NCI-H82 treated with DMSO at 0.1 percent for 48 hours (cell line): ENCODE measurements around the gene NR2E1.

Experiments
- DNase-seq: peaks from one replicate; lab custom pipeline; 2025; ENCODE audit not compliant: unreplicated experiment; lab: John Stamatoyannopoulos, UW

The NR2E1 gene

DNA sequence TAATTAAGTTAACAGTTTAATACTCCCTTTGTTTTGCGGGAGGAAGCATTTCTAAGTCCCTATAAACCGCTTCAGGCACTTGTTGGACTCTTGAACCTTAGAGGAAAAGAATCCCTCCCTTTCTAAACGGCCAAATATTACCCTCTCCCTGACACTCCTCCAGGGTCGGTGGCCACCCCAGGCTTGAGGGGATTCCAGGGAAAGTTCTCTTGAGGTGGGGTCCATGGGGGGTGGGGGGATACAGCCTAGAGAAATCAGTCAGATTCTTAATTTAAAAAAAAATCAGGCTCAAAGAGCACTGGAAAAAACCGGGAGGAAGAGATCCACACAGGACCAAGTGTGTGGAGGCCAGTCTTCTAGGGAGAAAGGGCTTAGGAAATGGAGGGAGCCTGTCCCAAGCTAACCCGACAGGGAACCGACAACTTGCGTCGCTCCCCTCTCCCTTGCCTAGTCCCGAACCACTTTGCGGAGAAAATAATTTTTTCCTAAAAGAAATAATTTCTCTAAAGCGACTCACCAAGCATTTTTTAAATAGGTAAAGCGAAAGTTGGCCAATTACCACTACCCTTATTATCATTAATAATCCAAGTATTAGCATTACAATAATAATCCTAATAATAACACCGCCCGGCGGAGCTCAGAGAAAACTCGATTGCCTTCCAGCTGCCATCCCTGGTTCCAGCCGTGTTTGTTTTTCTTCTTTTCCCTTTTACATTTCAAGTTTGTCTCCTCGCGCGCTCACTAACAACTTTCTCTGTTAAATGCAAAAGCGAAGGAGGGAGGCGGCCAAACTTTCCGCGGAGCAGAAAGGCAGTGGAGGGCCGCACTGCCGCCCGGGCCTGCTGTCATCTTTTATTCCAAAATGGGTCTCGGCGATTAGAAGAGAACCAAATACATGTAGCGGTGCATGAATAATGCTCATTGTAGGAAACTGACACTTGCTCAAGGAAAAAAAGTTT lies 4.8 kb downstream of the NR2E1 start:
- no peak for DNase-seq

DNA sequence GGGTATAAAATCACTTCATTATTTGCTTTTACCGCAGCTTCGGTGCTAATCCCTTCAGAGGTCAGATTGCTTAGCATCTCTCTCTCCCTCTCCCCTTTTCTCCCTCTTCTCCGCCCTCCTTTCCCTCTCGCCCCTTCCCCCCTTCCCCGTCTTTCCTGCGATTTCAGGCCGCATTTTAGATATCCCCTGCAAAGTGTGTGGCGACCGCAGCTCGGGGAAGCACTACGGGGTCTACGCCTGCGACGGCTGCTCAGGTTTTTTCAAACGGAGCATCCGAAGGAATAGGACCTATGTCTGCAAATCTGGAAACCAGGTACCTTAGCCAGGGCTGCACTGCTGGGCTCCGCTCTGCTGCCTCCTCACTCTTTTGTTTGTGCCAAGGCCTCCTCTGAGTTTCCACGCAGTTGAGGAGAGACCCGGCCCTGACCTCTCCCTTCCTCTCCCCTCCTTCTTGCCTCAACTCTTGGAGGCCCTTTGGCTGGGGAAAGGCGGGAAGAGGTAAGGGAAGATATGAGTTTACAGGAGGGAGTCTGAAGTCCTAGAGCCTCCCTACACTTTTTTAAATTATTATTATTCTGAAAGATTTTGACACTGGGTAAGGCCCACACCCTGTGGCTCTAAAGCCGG lies 5.6 kb downstream of the NR2E1 start:
- no peak for DNase-seq

DNA sequence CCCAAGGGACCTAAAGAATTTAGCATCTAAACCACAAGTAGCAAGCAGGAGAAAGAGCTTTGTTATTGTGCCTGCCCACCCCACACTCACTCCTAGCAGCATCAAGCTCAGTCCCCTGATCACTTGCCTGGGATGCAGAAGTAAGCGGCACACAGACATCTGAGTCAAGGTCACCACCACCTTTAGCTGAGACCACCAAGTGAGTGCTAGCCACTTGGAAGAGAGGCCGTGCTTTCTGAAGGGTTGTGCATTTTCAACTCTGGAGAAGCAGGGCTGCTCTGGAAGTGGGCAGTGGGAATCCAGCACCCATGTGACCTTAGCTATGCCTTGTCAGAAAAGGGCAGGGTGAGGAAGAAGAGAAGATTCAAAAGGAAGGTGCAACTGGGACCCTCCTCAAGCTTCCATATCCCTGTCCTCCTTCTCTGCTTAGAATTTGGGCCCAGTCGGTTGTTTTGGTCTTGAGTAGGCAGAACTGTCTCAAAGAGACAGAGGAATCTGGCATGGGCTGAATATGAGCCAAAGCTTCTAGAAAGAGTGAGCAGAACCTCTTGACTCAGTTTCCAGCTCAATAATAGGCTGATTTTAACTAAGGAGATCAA lies 6.2 kb downstream of the NR2E1 start:
- no peak for DNase-seq

DNA sequence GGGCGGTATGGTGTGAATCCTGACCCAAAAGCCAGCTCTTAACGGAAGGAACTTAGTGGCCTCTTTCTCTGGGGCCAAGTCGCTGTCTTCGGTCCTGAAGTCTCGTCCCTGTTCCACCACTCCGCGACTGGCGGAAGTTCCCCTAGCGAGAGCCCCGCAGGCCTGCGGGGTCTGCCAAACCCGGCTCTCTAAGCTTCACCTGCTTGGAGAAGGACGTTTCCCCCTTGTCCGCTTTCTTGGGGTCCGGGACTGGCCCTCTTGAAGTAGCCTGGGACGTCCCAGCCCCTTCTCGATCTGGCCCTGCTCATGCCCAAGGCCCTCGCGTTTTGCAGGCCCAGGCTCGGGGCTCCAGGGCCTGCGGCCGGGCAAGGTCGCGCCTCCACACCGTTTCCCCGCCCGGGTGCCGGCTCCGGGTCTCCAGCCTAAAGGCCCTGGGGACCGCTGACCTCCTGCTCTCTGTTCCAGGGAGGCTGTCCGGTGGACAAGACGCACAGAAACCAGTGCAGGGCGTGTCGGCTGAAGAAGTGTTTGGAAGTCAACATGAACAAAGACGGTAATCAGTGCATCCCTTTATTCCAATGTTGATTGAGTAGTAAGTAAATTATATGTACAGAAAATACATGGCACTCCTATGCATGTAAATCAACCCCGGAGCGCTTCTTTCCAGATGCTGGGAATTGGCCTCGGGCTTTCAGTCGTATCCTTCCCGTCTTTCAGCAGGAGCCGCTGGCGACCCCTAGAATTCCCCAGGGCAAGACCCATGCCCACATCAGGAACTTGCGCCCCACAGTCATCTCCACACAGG lies 8.8 kb downstream of the NR2E1 start:
- no peak for DNase-seq

DNA sequence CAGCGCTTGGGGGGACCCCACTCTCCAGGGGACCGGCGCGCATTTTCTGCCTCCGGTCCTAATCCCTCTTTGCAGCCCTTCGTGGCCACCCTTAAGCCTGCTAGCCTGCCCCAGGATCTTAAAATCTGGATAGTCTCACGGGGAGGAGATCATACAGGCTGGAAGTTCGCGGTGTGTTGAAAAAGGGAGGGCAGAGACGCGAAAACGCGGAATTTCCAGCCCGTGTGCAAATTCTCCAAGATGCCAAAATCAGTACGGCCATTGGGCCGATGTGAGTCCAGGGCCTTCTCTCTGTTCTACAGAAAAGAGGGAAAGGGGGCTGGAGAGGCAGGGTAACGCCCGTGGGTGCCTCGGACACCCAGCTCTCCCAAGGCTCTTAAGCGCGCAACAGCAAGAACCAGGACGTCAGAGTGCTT lies 9.4 kb downstream of the NR2E1 start:
- DNase-seq = no peak

DNA sequence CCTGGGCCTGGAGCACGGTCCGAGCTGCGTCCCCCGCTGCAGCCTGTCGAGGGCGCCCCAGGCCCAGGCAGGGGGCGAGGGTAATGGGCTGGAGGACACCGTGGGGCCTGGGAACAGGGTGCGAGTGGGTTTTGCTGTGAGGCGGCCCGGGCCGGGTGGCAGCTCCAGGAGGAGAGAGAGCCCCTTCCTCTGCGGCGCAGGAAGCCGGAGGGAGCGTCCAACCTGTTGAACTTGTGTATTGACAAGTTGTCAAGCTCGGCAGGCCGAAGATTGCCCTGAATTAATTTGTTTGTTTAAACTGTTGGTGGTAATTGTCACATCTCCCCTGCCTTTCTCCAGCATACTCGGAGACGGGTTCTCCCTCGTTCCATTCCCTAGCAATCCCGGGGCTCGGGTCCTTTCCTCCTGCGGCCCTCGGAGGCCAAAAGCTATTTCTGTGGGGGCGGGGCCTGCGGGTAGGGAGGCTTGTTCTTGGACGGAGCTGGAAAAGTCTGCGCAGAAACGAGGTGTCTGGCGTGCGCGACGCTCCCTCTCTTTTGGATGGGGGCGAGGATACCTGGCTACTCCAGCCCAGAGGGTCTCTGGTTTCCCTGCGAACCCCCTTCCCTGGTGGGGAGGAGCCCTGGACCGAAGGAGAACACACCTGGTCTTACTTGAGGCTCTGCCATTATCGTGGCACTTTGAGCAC lies 9.9 kb downstream of the NR2E1 start:
- DNase-seq = no peak

DNA sequence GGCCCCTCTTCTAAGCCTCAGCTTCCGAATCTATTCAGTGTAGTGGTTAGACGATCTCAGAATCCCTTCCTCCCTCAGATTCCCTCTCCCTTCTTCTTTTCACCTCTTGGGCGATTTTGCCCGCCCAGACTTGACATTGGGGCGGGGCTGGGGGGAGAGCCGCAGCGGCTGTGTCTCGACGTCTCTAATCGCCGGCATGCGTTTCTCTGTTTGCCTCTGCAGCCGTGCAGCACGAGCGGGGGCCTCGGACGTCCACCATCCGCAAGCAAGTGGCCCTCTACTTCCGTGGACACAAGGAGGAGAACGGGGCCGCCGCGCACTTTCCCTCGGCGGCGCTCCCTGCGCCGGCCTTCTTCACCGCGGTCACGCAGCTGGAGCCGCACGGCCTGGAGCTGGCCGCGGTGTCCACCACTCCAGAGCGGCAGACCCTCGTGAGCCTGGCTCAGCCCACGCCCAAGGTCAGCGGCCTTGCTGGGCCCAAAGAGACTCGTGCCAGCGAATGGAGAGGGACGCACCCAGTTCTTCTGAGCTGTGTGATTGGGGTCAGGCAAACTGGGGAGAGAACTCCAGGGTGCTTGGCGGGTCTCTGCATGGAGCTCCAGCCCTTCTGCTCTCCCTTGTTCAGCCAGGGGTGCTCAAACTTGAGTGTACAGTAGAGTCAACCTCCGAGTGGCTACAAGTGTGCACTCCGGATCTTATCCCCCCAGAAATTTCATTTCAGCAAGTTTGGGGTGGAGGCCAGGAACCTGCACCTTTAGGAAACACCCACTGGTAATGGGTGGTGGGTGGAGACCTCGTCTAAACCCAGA lies 10.7 kb downstream of the NR2E1 start:
- no peak for DNase-seq

DNA sequence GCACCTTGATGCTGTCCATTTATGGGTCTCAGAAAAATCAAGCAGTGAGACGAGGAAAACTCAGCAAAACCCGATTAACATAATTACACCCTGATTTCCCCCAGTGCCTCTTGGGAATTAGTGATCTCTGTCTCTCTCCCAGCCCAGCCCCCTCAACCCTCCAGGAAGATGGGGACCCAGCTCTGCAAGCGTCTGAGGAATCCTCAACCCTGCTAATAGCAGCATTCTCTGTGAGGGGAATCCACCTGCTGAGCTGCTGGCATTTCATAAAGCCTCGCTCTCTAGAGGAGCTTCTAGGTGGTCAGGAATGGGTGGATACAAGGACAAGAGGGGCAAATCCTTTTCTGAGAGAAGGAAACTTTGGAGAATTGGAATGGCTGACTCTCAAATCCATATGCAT lies 13.9 kb downstream of the NR2E1 start:
- DNase-seq = no peak

DNA sequence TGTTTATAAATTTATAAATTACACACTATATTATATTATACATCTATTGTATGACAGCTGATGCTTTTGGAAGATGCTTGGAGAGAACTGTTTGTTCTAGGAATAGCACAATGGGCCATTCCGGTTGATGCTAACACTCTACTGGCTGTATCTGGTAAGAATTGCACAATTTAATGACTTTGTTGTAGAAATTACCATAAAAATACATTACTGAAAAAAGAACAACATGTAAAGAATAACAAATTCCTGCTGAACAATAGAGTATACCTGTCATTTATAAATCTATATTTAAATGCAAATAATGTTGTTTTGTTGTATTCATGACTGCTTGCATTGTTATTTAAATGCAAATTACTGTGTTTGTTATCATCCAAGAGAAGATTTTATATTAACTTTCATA lies 14.4 kb downstream of the NR2E1 start:
- DNase-seq = no peak

DNA sequence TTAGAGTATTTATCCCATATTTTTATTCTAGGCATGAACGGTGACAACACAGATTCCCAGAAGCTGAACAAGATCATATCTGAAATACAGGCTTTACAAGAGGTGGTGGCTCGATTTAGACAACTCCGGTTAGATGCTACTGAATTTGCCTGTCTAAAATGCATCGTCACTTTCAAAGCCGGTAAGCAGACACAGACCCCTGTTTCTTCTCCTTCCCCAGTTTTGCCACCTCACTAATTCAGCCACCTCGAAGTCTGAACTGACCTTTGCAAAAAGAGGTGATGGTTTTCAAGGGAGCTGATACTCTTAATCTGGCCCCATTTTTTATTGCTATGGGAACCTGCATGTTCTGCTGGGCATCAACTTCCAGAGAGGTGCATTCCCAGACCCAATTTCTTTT lies 15.0 kb downstream of the NR2E1 start:
- no peak for DNase-seq

DNA sequence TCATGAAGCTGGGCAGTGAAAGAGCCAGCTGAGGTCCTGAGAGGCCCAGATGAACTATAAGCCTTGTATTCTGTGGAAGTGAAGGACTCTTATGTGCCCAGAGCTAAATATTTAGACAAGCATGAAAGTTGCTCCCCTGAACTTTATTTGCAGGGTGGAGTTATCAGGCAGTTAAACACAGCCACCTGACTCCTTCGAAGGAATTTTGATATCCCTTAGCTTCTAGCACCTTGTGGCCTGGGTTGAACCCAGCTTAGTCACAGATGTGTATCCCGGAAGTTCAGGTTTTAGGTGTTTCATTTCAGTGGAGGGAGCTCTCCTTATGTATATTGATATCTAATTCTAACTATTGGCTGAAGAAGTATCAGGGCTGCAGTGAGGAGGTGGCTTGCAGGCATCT lies 20.4 kb downstream of the NR2E1 start:
- DNase-seq = no peak

DNA sequence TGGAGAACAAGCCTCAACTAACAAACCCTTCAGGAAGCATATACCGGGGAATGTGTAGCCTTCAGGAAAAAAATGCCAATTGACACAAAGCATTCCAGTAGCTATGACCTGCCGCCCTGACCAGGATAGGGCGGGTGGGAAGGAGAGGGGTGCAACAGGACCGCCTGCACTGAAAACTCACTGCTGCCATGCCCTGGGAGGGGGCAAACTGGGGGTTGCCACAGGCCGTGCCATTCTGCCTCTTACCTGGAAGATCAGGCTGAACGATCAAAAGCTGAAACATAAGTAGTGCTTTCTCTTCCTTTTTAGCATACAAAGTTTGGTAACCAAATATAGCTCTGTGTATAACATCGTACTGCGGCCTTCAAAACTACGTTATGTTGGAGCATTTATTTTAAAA lies 21.7 kb downstream of the NR2E1 start:
- DNase-seq = no peak

DNA sequence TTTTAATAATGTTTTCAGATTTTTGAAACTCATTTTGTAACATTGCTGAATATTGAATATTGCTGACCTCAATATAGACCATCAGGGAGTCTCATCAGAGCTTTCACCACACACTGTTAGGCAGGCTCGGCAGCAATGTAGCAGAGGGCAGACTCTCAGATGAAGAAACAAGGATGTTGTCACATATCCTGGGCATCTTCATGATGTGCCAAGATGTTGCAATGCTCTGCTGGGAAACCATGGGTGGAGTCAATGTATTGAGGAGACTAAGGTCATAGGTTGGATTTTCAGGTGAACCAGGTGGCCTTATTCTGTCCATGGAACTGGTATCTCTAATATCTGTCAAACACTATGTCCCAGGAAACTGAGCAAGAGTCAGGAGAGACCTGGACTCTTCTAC lies 27.3 kb downstream of the NR2E1 start:
- no peak for DNase-seq

DNA sequence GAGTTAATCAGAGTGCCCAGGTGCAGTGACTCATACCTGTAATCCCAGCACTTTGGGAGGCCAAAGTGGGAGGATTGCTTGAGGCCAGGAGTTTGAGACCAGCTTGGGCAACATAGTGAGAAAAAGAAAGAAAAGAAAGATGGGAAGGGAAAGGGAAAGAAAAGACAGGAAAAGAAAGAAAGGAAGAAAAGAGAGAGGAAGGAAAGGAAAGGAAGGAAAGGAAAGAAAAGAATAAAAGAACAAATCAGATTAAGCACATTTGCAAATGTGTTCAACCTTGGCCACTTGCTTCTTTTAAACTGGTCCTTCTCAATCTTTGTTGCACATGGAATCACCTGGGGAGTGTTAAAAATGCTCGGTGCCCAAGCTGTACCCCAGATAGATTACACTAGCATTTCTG lies 28.0 kb downstream of the NR2E1 start:
- no peak for DNase-seq

DNA sequence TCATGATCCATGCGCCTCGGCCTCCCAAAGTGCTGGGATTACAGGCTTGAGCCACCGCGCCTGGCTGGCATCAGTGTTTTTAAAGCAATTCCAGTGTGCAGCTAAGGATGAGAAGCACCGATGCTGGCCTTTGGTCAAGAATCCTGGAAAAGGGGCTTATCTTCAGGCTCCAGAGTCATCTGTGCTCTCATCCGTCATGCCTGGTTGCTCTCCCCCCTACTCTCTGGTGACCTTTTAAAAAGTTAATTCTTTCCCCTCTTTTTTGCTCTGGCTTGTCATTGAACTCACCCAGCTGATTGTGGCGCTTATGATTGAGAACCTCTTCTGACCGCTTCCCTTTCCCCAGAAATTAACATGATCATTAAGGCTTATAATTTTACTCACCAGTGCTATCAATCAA lies 28.7 kb downstream of the NR2E1 start:
- no peak for DNase-seq

DNA sequence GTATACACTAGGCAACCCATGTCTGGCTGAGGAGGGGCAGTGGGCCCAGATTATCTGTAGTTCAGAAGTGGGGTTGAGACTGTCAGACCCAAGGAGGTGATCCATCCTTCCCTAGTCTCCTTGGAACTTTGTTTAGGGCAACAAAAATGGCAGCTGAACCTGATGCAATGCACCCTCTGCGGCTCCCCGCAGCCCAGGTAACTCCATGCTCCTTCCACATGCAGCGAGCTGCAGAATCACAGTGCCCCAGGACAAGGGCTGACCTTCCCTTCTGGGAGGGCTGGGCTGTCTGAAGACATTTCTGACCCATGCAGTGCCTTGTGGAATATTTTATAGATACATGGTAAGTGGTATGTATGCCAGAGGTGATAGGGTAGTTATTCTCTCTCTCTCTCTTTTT lies 29.4 kb downstream of the NR2E1 start:
- no peak for DNase-seq

DNA sequence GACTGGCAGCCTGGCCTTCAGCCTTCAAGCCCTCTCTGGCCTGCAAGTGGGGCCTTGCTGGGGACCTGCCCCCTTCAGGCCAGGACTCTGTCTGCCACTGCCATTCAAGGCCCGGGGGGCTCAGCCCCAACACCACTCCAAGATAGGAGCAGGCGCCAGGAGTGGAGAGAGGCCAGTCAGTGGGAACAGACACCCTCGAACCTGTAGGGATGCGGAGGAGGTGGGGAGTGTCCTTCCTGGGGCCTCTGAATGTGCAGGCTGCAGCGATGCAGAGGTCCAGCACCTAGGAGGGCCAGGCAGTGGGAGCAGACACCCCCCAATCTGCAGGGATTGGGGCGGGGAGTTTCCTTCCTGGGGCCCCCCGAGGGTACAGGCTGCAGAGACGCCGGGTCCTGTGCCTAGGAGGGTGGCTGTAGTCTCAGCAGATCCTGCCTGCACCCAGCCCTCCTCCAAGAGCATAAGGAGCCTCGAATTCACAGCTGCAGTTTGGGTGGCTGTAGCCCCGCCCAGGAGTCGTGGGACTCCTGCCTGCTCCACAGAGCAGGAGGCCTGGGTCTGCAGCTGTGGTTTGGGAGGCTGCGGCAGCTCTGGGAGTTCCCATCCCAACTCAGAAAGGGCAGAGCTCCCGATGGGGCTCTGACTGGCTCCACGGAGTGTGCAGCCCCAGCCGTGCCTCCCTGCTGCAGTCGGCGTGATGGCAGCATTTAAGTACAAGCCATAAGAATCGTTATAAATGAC lies 33.1 kb downstream of the NR2E1 start:
- no peak for DNase-seq

DNA sequence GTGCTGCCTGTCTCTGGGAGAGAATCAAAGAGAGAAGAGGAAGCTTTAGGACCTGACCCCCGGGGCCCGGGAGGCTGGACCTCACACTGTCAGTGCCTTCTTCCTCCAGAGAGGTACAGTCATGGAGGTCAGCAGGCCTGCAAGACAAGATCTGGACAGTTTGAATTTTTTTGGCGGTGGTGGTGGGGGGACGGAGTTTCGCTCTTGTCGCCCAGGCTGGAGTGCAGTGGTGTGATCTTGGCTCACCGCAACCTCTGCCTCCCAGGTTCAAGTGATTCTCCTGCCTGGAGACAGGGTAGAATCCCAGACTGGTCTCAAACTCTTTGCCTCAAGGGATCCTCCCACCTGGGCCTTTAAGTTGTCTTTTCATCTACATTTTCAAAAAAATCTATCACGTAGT lies 34.4 kb downstream of the NR2E1 start:
- DNase-seq = no peak

DNA sequence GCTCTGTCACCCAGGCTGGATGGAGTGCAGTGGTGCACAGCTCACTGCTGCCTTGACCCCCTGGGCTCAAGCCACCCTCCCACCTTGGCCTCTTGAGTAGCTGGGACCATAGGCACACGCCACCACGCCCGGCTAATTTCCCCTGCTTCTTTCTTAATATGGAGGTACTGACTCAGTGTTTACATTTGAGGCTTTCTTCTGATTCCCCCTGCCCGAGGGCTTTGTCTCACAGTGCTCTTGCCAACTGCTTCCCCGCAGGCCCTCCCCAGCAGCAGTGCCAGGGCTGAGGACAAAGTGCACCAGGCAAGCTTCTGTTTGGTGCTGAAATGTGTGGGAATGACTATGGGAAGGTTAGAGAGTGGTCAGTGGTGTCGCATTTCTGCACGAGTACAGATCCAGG lies 34.8 kb downstream of the NR2E1 start:
- no peak for DNase-seq
